Measurements from ENCODE around the gene IPO9. TPM values are rescaled to one million over a fixed set of nuclear protein-coding genes. Genes with fewer than 3 reads are reported as not detected.

The IPO9 gene
- total RNA-seq, 4 donors from 2014 or later, result 12.9 to 25.6 (median 19.8) TPM

DNA sequence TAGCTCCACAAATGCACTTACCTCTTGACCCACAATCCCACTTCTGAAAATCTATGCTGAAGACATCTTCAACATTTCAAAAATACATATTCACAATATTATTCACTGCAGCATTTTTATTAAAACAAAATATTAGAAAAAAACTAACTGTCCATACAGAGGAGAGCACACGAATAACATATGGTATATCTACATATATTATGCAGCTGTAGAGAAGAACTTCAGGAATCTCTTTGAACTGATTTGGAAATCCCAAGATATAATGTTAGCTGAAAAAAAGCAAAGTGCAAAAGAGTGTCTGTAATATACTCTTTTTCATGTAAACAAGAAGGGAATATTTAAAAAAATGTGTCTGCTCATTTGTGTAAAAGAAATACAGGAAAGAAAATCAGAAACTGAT is 11.5 kb downstream of the IPO9 start:
- Histone ChIP-seq H3K27me3 (no peaks in the 10 kb centered on the region), H3K27ac (no peak overlapping the region), H3K9me3 (no peaks in the 10 kb centered on the region), H3K36me3 (peaks cover 8% of the 10 kb centered on the region), H3K4me1 (no peaks in the 10 kb centered on the region), H3K4me3 (no peak overlapping the region)
- 82% methylated on average over 1 of the region's 1 CpG for WGBS
- TF ChIP-seq POLR2AphosphoS5 (IDR thresholded peaks at IDR 0.05) (no peak), EP300 (IDR thresholded peaks at IDR 0.05) (no peak), POLR2A (IDR thresholded peaks at IDR 0.05) (no peak)
- TF ChIP-seq, protein P1, sequence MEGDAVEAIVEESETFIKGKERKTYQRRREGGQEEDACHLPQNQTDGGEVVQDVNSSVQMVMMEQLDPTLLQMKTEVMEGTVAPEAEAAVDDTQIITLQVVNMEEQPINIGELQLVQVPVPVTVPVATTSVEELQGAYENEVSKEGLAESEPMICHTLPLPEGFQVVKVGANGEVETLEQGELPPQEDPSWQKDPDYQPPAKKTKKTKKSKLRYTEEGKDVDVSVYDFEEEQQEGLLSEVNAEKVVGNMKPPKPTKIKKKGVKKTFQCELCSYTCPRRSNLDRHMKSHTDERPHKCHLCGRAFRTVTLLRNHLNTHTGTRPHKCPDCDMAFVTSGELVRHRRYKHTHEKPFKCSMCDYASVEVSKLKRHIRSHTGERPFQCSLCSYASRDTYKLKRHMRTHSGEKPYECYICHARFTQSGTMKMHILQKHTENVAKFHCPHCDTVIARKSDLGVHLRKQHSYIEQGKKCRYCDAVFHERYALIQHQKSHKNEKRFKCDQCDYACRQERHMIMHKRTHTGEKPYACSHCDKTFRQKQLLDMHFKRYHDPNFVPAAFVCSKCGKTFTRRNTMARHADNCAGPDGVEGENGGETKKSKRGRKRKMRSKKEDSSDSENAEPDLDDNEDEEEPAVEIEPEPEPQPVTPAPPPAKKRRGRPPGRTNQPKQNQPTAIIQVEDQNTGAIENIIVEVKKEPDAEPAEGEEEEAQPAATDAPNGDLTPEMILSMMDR (IDR thresholded peaks at IDR 0.05), result no peak
- DNase-seq (ENCODE audit: low spot score in 2 of 2), result no peak

DNA sequence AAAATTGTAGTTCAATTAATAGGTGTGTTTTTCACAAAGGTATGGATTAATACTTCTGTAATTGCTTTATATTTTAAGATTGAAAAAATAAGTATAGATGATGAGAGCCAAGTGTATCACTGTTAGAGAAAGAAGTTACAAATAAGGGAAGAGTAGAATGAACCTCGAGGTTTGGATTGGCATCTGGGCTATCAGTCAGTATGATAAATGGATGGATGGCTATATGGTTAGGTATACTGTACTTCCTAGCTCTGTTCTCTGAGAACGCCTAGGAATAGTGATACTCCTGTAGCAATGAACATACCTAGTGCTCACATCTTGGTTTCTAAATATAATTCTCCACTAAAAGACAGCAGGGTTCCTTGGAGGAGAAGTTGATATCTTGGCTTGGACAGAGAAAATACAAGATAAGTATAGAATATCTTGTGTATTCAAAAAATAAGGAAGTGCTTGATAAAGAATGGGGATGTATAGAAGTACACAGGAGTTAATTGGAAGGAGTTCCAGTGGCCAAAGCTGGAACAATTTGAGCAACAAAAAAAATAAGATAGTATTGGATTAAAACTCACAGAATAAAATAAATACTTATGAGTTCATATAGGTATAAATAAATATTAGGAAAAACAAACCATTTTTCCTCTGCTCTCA is 12.4 kb downstream of the IPO9 start:
- TF ChIP-seq POLR2A (IDR thresholded peaks at IDR 0.05) (no peak), EP300 (IDR thresholded peaks at IDR 0.05) (no peak), POLR2AphosphoS5 (IDR thresholded peaks at IDR 0.05) (no peak)
- TF ChIP-seq, protein P1 (IDR thresholded peaks at IDR 0.05), result no peak
- 87% methylated on average over 2 of the region's 2 CpGs for WGBS
- H3K9me3 ChIP-seq, result no peaks in the 10 kb centered on the region
- H3K4me1 ChIP-seq, result no peaks in the 10 kb centered on the region
- DNase-seq (ENCODE audit: low spot score in 2 of 2), result no peak
- no peaks in the 10 kb centered on the region for H3K27me3 ChIP-seq
- no peak overlapping the region for H3K27ac ChIP-seq
- H3K36me3 ChIP-seq, result peaks cover 5% of the 10 kb centered on the region
- no peak overlapping the region for H3K4me3 ChIP-seq

DNA sequence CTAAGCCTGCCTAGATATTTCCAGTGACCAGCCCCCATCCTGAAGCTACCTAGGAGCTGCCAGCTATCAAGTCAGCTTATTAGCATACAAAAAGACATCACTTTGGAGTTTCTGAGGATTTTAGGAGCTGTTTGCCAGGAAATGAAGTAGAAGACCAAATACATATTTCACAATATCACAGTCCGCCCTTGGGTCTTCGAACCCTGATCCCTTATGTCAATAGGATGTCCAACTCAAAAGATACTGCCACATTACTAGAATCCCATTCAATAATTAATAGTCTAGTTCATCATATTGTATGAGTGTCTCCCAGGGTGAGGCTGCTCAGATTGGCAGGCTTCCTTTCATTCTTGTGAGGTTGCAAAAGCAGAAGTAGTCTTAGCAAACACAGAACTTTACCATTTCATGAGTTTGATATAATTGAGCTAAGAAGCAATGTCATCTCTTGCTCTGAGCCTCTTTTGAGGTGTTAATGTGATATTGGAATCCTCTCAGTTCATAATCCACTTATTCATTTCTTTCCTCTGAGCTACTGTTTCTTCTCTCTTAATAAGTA is 13.6 kb downstream of the IPO9 start:
- H3K27me3 ChIP-seq, result no peaks in the 10 kb centered on the region
- WGBS, result 87% methylated on average over 2 of the region's 2 CpGs
- no peaks in the 10 kb centered on the region for H3K9me3 ChIP-seq
- no peak for TF ChIP-seq POLR2AphosphoS5 (IDR thresholded peaks at IDR 0.05)
- TF ChIP-seq, protein P1 (IDR thresholded peaks at IDR 0.05), result no peak
- TF ChIP-seq EP300 (IDR thresholded peaks at IDR 0.05), result no peak
- TF ChIP-seq POLR2A (IDR thresholded peaks at IDR 0.05), result no peak
- H3K4me1 ChIP-seq, result peaks cover 4% of the 10 kb centered on the region
- H3K4me3 ChIP-seq, result no peak overlapping the region
- DNase-seq (ENCODE audit: low spot score in 2 of 2), result no peak
- H3K27ac ChIP-seq, result no peak overlapping the region
- peaks cover 4% of the 10 kb centered on the region for H3K36me3 ChIP-seq

DNA sequence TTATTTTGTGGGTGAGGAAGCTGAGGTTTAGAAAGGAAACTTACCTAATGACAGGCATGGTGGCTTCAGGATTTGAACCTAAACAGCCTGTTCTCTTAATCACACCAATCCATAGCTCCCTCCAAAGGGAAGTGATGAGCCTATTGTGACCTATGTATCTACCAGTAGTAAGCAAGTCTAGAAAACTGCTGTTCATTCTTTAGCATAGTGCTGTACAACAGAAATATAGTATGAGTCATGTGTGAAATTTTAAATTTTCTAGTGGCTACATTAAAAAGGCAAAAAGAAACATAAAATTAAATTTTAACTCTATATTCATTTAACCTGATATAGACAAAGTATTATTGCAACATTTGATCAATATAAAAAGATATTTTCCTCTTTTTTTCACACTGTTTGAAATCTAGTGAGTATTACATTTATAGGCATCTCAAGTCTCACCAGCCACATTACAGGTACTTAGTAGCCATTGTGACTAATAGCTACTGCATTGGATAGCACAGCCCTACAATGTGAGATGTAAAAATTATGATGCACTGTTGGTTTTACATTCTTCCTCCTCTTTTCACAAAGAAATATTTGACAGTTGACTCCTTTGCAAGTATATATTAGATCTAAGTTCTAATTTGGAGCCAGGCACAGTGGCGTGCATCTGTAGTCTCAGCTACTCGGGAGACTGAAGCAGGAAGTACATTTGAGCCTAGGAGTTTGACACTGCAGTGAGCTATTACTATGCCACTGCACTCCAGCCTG is 16.6 kb downstream of the IPO9 start:
- Histone ChIP-seq H3K27me3 (no peaks in the 10 kb centered on the region), H3K27ac (no peak overlapping the region), H3K36me3 (peaks cover 28% of the 10 kb centered on the region), H3K4me3 (no peak overlapping the region), H3K4me1 (peaks cover 7% of the 10 kb centered on the region), H3K9me3 (no peaks in the 10 kb centered on the region)
- WGBS, result 74% methylated on average over 2 of the region's 2 CpGs
- DNase-seq (ENCODE audit: low spot score in 2 of 2), result no peak
- TF ChIP-seq EP300 (IDR thresholded peaks at IDR 0.05) (no peak), POLR2A (IDR thresholded peaks at IDR 0.05) (no peak), POLR2AphosphoS5 (IDR thresholded peaks at IDR 0.05) (no peak)
- TF ChIP-seq, protein P1 (IDR thresholded peaks at IDR 0.05), result no peak

DNA sequence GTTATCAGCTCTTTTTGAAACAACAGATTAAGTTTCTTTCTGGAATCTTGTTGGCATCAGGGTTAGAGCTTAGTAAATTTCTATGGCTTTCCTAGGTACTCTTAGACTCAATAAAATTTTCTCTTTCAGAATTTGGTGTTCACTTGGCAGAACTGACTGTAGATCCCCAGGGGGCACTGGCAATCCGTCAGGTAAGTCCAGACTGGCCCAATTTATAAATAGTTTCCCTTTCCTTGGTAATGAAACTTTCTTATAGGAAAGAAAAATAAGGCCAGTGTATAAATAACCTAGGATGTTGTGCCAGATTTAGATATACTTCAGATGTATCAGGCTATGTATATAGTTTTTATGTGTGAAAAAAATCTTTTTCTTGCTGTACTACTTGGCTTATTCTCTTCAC is 18.2 kb downstream of the IPO9 start:
- Histone ChIP-seq H3K27ac (no peak overlapping the region), H3K4me1 (peaks cover 7% of the 10 kb centered on the region), H3K4me3 (no peak overlapping the region), H3K27me3 (no peaks in the 10 kb centered on the region), H3K36me3 (peaks cover 42% of the 10 kb centered on the region), H3K9me3 (no peaks in the 10 kb centered on the region)
- WGBS, result 34% methylated on average over 1 of the region's 1 CpG
- TF ChIP-seq EP300 (IDR thresholded peaks at IDR 0.05), result no peak
- TF ChIP-seq POLR2AphosphoS5 (IDR thresholded peaks at IDR 0.05), result no peak
- DNase-seq (ENCODE audit: low spot score in 2 of 2), result no peak
